K562 (cell line): ENCODE data around the gene RBFOX2. TPM values are rescaled to one million over a fixed set of nuclear protein-coding genes. Genes with fewer than 3 reads are reported as not detected.

Experiments
- ATAC-seq: fragments of 200-7000 bp; cut with Tn5 transposase; 3 replicates; pipeline ENCODE4 v1.9.1; 2020; ENCODE audit warnings: moderate library complexity
- BruUV-seq: library from RNA; stranded (reverse); fragments of 400-500 nt; replicated peaks from 2 replicates; lab custom pipeline; 2021; lab: Mats Ljungman, UMichigan
- CTCF ChIA-PET: fragments of 300-600 bp; formaldehyde crosslinking; extraction: SDS; loops from one replicate; lab custom pipeline; 2021; ENCODE audit warnings: low intra/inter-chr PET ratio; lab: Yijun Ruan, JAX
- POLR2A ChIA-PET: fragments of 300-600, 350-650 bp; sonication (Branson Sonifier 250); formaldehyde crosslinking; extraction: SDS; loops from one replicate; lab custom pipeline; 2021; ENCODE audit warnings: antibody characterized with exemption, inconsistent platforms; lab: Yijun Ruan, JAX
- DNase-seq, 4 experiments: peaks; one replicate each; pipeline versions ENCODE4 v3.0.0 to v3.0.0-alpha.2; 2011 to 2018; ENCODE audit warnings: low spot score in 3 of 4, mixed read lengths in 3 of 4; ENCODE audit errors: extremely low read depth in 1 of 4
- FAIRE-seq: peaks from 2 replicates; lab custom pipeline; 2011; peaks lifted over from hg19 to GRCh38; lab: Jason Lieb, UNC
- H2AFZ ChIP-seq: 2 replicates; pipeline ENCODE4 v1.6.0; 2011; ENCODE audit warnings: low read depth, low read length, control low read depth, inconsistent platforms
- H3K27ac ChIP-seq: fragments of 200-600 bp; 3 replicates; pipeline ENCODE4 v1.8.0; 2011; ENCODE audit warnings: low read depth, mild to moderate bottlenecking, control low read depth, inconsistent platforms, low read length, moderate library complexity, mixed read lengths; ENCODE audit errors: extremely low read depth
- H3K27me3 ChIP-seq, 2 experiments: fragments of 300-600 bp in 1 of 2; 2 replicates in 1 of 2; 3 replicates in 1 of 2; pipeline versions ENCODE4 v1.6.0 to v1.8.0; 2011; ENCODE audit warnings: inconsistent platforms in 2 of 2, low read length in 2 of 2, mild to moderate bottlenecking in 1 of 2, mixed read lengths in 1 of 2, moderate library complexity in 1 of 2; ENCODE audit not compliant: control insufficient read depth in 2 of 2, insufficient read depth in 2 of 2
- H3K36me3 ChIP-seq: fragments of 300-600 bp; 3 replicates; pipeline ENCODE4 v1.8.0; 2011; ENCODE audit warnings: mild to moderate bottlenecking, low read length, inconsistent platforms; ENCODE audit not compliant: control insufficient read depth, insufficient read depth
- H3K4me1 ChIP-seq, 2 experiments: fragments of 200-600 bp in 1 of 2; replicated peaks in 1 of 2; 2 replicates in 1 of 2; 3 replicates in 1 of 2; pipeline versions ENCODE4 v1.5.1 to v1.8.0; 2011; ENCODE audit warnings: inconsistent platforms in 2 of 2, low read length in 2 of 2, mild to moderate bottlenecking in 1 of 2, mixed read lengths in 1 of 2, moderate library complexity in 1 of 2; ENCODE audit not compliant: control insufficient read depth in 2 of 2, insufficient read depth in 2 of 2
- H3K4me2 ChIP-seq: 2 replicates; pipeline ENCODE4 v1.6.1; 2011; ENCODE audit warnings: low read length, control low read depth, inconsistent platforms, mixed read lengths; ENCODE audit not compliant: insufficient read depth
- H3K4me3 ChIP-seq: fragments of 200-600 bp; sonication (generic), shearing (Covaris generic); 2 replicates; pipeline ENCODE4 v1.5.1; 2016; ENCODE audit warnings: control low read depth, inconsistent platforms
- H3K79me2 ChIP-seq: fragments of 200-600 bp; 3 replicates; pipeline ENCODE4 v1.8.0; 2011; ENCODE audit warnings: low read length, inconsistent platforms; ENCODE audit not compliant: control insufficient read depth, insufficient read depth
- H3K9ac ChIP-seq, 2 experiments: 2 replicates each; pipeline versions ENCODE4 v1.6.0 to v1.6.1; 2011; ENCODE audit warnings: low read depth in 2 of 2, low read length in 2 of 2, control low read depth in 1 of 2, inconsistent platforms in 1 of 2, mild to moderate bottlenecking in 1 of 2, mixed read lengths in 1 of 2; ENCODE audit not compliant: insufficient read depth in 1 of 2
- H3K9me1 ChIP-seq: one replicate; pipeline ENCODE4 v1.6.0; 2011; ENCODE audit warnings: inconsistent platforms, mild to moderate bottlenecking, low read length, moderate library complexity; ENCODE audit not compliant: control insufficient read depth, insufficient read depth
- H3K9me3 ChIP-seq: replicated peaks from 2 replicates; pipeline ENCODE4 v1.5.1; 2011; ENCODE audit warnings: low read depth, low read length, inconsistent platforms; ENCODE audit not compliant: control insufficient read depth, insufficient read depth
- H4K20me1 ChIP-seq: replicated peaks from 2 replicates; pipeline ENCODE4 v1.6.1; 2011; ENCODE audit warnings: low read length, inconsistent platforms, mixed read lengths; ENCODE audit not compliant: control insufficient read depth, insufficient read depth
- CBFA2T2 ChIP-seq: fragments of 450-650 bp; conservative IDR thresholded peaks from 2 replicates; pipeline ENCODE4 v1.6.1; 2017; ENCODE audit warnings: mild to moderate bottlenecking
- CEBPG ChIP-seq, 3 experiments: fragments of 200-800 bp in 1 of 3; sonication (Bioruptor generic) in 1 of 3; sonication (generic) in 1 of 3; formaldehyde crosslinking in 1 of 3; IDR thresholded peaks in 2 of 3; conservative IDR thresholded peaks in 1 of 3; 2 replicates each; pipeline versions ENCODE4 v1.6.1 to v1.8.0; 2016 to 2022; ENCODE audit warnings: missing compliant biosample characterization in 2 of 3, missing genetic modification characterization in 2 of 3, mild to moderate bottlenecking in 1 of 3, missing genetic modification reagents in 1 of 3
- ELK1 ChIP-seq: sonication (generic); formaldehyde crosslinking; IDR thresholded peaks from 2 replicates; pipeline ENCODE4 v1.8.1; 2022; ENCODE audit warnings: missing genetic modification reagents
- KLF6 ChIP-seq: fragments of 250-450 bp; sonication (Bioruptor Pico); IDR thresholded peaks from 2 replicates; pipeline ENCODE4 v1.4.0; 2020; ENCODE audit warnings: mild to moderate bottlenecking, moderate library complexity, borderline replicate concordance
- MCM3 ChIP-seq: fragments of 450-650 bp; IDR thresholded peaks from 2 replicates; pipeline ENCODE4 v1.6.1; 2016
- NBN ChIP-seq: fragments of 450-650 bp; IDR thresholded peaks from 2 replicates; pipeline ENCODE4 v1.6.1; 2016; ENCODE audit warnings: low read depth, mild to moderate bottlenecking
- NCOA2 ChIP-seq, 2 experiments: fragments of 450-650 bp; IDR thresholded peaks; 2 replicates each; pipeline ENCODE4 v1.6.1; 2018; ENCODE audit warnings: mild to moderate bottlenecking in 2 of 2, moderate library complexity in 1 of 2; ENCODE audit not compliant: partially characterized antibody in 2 of 2
- PBX2 ChIP-seq, 2 experiments: IDR thresholded peaks in 1 of 2; conservative IDR thresholded peaks in 1 of 2; 2 replicates each; pipeline ENCODE4 v1.6.1; 2016; ENCODE audit warnings: low read depth in 2 of 2, mild to moderate bottlenecking in 1 of 2, missing compliant biosample characterization in 1 of 2, missing genetic modification characterization in 1 of 2, moderate library complexity in 1 of 2
- TAL1 ChIP-seq: fragments of 450-650 bp; IDR thresholded peaks from 2 replicates; pipeline ENCODE4 v1.6.1; 2016; ENCODE audit warnings: mild to moderate bottlenecking
- TCF3 ChIP-seq: sonication (generic); formaldehyde crosslinking; IDR thresholded peaks from 2 replicates; pipeline ENCODE4 v1.4.0; 2020; ENCODE audit warnings: mild to moderate bottlenecking, missing genetic modification reagents
- TEAD4 ChIP-seq, 2 experiments: sonication (generic) in 1 of 2; formaldehyde crosslinking in 1 of 2; IDR thresholded peaks; 2 replicates each; pipeline versions ENCODE4 v1.6.1 to v1.8.0; 2012 to 2022; ENCODE audit warnings: borderline replicate concordance in 1 of 2, inconsistent platforms in 1 of 2, low read length in 1 of 2, mild to moderate bottlenecking in 1 of 2, missing genetic modification reagents in 1 of 2
- WGBS: fragments of 100-300 bp; shearing (Covaris generic); methylation state at CpG from one replicate; pipeline ENCODE4 v1.1.6; 2016; ENCODE audit warnings: low coverage, mixed read lengths; ENCODE audit not compliant: insufficient coverage; ENCODE audit errors: missing lambda C conversion rate; 5-methylcytosine and 5-hydroxymethylcytosine counted together
- in situ Hi-C: fragments of 300-500 bp; cut with MboI; formaldehyde crosslinking; loops from 4 replicates; pipeline ENCODE4 v1.15.0; 2018; ENCODE audit warnings: inconsistent platforms, mixed read lengths
- intact Hi-C: fragments of 100-400 bp; cut with micrococcal nuclease; formaldehyde crosslinking; loops from 2 replicates; pipeline ENCODE4 v1.14.2; 2022
- polyA plus RNA-seq, 8 experiments: library from polyadenylated mRNA; depleted of rRNA in 4 of 8; stranded (reverse) in 5 of 8; unstranded in 3 of 8; fragments of >200 nt; fragmentation: Nextera tagmentation in 2 of 8; fragmentation: Illumina TruSeq in 1 of 8; extraction: Ambion mirVana in 2 of 8; extraction: Trizol in 1 of 8; gene quantifications; 2 replicates each; pipeline versions ENCODE4 v1.2.1 to v1.2.3, GENCODE V29; 2011 to 2014; ENCODE audit warnings: inconsistent platforms in 1 of 8, missing spikeins in 1 of 8
- total RNA-seq, 7 experiments: library from RNA; depleted of rRNA in 6 of 7; stranded (reverse); fragments of >200 nt in 6 of 7; fragmentation: Illumina TruSeq in 2 of 7; extraction: Trizol in 2 of 7; gene quantifications; 2 replicates each; pipeline versions ENCODE4 v1.2.1 to v1.2.3, GENCODE V29; 2011 to 2021; ENCODE audit warnings: low replicate concordance in 1 of 7

RBFOX2 gene
- total and polyA plus RNA-seq, 9 of the 15 experiments (the other 6 are each of a cell fraction or from before 2014, with no cell fraction given): 5.8 to 24.8 (median 14.2) TPM

GRCh38 chr22:35785181-35785923 is 243.3 kb downstream of the RBFOX2 start:
- CTCF ChIA-PET: no interaction called here

More at GRCh38 chr22:35785181-35785923, 243.3 kb downstream of the RBFOX2 start:
- TF ChIP-seq NBN (no peak), ELK1 (CRISPR knock-in tag) (no peak), CEBPG (CRISPR knock-in tag; IDR thresholded peaks at IDR 0.05) (no peak), CEBPG (tag; conservative IDR thresholded peaks at IDR 0.05 in 1 of 2, IDR thresholded peaks at IDR 0.05 in 1 of 2) (peak; percentile 24 to 30; a peak in 1 of 4 replicates), CBFA2T2 (0 out of 2 replicates have a peak, but pooled peaks have one; percentile 8), TCF3 (CRISPR knock-in tag) (peak; percentile 61), NCOA2 (IDR thresholded peaks at IDR 0.05; ENCODE audit: partially characterized antibody in 2 of 2) (no peak), TAL1 (peak; percentile 6; the same call in 1 of the 2 replicates), KLF6 (CRISPR knock-in tag) (no peak), TEAD4 (IDR thresholded peaks at IDR 0.05; ENCODE audit: low read length) (peak; percentile 32; the same call in 1 of the 2 replicates), TEAD4 (CRISPR knock-in tag; IDR thresholded peaks at IDR 0.05; ENCODE audit: borderline replicate concordance) (no peak), PBX2 (CRISPR knock-in tag; IDR thresholded peaks at IDR 0.05; ENCODE audit: low read depth) (no peak), PBX2 (tag; conservative IDR thresholded peaks at IDR 0.05; ENCODE audit: low read depth) (0 out of 2 replicates have a peak, but pooled peaks have one; percentile 10), MCM3 (no peak)
- Histone ChIP-seq H3K27me3 (no peaks in the 10 kb centered on the region), H2AFZ (no peak overlapping the region), H3K27ac (no peak overlapping the region), H3K79me2 (no peaks in the 10 kb centered on the region), H3K9ac (no peak overlapping the region), H3K4me3 (no peak overlapping the region), H3K9me3 (no peaks in the 10 kb centered on the region), H3K9me1 (no peaks in the 10 kb centered on the region), H3K4me1 (no peaks in the 10 kb centered on the region; a peak in 2 of 5 replicates), H3K36me3 (peaks cover 8% of the 10 kb centered on the region; the same call in 2 of the 3 replicates), H3K4me2 (no peak overlapping the region), H4K20me1 (no peaks in the 10 kb centered on the region)
- intact Hi-C loops: no loop called here
- ATAC-seq (no peak), FAIRE-seq (no peak), DNase-seq (no peak)
- BruUV-seq: no TSS peak
- 40% methylated on average over 4 of the region's 4 CpGs for WGBS
- POLR2A ChIA-PET: no interaction called here
- in situ Hi-C loops: no loop called here
